GM21786 (cell line): ENCODE results near the gene CRYBG3.

Experiments used
- ATAC-seq: cut with Tn5 transposase; IDR thresholded peaks from one replicate; pipeline ENCODE4 v1.9.1; 2021; ENCODE audit not compliant: unreplicated experiment

Gene CRYBG3

DNA sequence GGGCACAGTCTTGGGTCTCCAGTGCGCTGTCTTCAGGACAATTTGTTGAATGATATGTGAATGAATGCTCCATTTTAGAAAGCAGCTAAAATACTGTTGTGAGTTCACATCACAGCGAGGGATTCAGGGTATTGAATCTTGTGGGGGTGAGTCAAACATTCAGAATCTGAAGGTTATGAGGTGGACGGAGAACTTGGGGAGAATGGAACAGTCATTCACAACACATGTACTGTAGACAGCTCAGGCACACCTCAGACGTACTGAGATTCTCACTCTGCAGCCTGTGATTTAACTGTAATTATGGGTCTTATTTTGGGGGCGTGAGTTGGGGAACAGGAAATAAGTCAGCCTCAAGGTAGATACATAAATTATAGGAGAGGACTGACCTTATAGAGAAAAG lies 13.9 kb downstream of the CRYBG3 start:
- ATAC-seq, result no peak

DNA sequence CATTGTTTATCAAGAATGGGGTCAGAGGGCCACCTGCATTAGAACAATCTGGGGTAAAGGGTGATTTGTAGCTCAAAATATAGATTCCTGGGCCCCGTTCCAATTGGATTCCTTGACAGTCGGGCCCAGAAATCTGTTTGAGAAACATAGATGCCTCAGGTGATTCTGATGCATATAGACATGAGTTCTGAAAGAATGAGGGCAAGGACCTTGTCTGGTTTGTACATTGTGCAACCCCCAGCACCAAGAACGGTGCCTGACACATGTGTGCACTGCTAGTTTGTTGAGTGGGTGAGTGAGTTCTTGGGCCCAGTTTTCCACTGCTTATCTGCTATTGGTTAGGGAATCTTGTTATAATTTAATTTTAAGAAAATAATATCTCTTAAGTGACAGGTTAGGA lies 16.6 kb downstream of the CRYBG3 start:
- ATAC-seq, result no peak

GRCh38 chr3:97839944-97840343 lies 18.1 kb downstream of the CRYBG3 start:
- ATAC-seq, result no peak

GRCh38 chr3:97841304-97841703 lies 19.5 kb downstream of the CRYBG3 start:
- ATAC-seq, result no peak

GRCh38 chr3:97841956-97842355 lies 20.1 kb downstream of the CRYBG3 start:
- ATAC-seq, result no peak

- ATAC-seq, result no peak
These were observed 27.0 kb downstream of the CRYBG3 start for GRCh38 chr3:97848779-97849178.

DNA sequence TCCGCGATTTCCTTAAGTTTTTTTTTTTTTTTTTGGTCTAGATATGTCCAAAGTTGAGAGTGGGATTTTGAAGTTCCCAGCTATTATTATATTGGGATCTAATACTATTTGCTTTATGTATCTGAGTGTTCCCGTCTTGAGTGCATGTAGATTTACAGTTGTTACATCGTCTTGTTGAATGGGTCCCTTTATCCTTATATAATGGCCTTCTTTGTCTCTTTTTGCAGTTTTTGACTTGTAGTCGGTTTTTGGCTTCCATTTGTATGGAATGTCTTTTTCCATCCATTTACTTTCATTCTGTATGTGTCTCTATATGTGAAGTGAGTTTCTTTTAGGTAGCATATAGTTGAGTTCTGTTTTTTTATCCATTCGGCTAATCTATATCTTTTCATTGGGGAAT lies 35.6 kb downstream of the CRYBG3 start:
- no peak for ATAC-seq

DNA sequence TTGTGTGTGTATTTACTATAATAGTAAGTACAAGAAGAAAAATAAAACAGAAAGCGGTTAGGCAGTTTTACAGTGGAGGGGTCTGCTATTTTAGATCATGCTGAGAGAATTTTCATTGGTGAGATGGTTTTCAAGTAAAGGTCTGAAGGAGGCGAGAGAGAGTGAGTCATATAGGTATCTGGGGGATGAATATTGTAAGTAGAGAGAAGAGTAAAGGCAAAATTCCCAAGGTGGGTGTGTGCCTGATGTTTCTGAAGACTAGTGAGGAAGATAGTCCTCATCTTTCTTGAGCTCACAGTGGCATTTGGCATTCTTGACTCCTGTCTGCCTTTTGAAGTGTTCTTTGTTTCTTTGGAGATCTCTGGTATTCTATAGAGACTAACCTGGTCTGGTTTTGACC lies 38.6 kb downstream of the CRYBG3 start:
- no peak for ATAC-seq

- no peak for ATAC-seq
These were observed 40.8 kb downstream of the CRYBG3 start for GRCh38 chr3:97862582-97862981.

DNA sequence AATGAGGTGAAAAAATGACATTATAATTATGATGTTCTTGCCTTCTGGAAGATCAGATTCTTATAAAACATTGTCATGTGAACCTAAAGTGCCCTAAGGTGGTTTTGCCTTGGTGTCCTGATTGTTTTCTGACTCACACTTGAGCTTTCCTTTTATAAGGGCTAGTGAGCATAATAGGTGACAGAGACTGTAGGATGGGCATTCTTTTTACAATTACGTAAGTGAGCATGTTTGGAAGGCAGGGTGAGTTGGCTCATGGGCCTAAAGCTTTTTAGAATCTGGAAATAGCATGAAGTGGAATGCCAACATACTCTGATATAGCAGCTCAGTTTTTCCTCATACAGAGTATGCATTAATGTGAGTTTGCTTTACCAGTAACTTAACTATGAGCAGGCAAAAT lies 41.2 kb downstream of the CRYBG3 start:
- no peak for ATAC-seq

DNA sequence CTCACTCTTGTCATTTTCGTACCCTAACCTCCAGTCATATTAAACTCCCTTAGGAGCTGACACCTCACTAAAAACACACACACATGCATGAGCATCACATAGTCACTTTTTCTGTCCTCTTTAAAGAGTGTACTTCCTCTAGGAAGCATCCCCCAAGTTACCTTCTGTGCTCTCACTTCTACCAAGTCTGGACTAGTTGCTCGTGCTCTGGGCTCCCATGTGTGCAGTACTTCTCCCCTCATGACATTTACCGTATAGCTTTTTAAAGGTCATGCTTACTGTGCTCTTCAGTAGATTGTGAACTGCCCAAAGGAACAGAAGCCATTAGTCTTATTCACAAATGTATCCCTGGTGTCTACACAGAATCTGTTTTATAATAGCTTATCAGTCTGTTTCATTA lies 42.0 kb downstream of the CRYBG3 start:
- no peak for ATAC-seq

GRCh38 chr3:97871186-97871585 lies 49.4 kb downstream of the CRYBG3 start:
- no peak for ATAC-seq

DNA sequence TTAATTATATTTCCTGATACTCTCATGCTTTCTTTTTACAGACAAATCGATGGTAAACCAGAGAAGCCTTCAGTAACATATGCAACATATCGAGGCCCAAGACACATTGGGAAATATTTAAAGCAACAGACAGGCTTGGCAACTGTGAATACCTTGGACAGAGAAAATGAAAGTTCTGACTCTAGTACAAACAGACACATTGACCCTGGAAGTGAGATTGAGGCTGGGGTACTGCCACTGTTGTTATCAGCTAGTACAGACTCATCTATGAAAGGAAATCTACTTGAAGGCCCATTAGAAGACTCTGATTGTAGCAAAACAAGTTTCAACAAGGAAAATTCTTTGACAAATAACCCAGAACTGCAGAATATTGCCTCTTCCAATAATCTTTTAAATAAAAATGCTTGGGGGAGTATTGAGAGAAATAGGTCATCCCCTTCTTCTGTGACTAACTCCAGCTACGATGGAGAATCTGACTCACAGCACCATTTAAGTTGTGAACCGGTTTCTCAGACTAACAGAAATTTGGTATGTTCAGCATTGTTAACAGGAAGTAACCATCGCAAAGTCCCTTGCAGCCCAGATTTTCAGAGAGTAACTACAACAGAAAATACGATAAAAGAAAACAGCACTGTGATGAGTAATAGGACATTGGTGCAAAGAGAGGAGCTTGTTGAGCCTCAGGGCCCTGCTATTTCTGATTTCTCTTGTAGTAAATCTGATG lies 50.2 kb downstream of the CRYBG3 start:
- no peak for ATAC-seq

DNA sequence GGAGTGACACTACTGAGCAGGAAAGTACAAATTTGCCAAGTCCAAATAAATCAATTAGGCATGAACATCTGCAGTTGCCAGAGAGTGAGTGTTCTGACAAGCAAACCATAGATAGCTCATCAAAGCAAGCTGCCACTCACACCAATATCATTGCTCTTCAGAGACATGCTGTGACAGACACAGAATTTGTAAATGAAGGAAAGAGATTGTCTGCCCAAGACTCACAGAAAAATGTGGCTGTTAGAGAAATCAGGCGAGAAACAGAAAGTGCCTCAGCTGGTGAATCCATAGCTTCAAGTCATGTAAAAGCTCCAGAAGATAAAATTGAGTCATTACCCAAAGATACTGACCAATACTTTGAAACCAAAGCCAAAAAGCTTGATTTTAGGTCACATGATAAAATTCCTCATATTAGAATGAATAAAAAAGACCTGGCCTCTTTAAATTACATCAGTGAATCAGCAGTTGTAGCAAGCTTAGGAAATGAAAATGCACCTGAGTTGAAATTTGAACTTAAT lies 50.8 kb downstream of the CRYBG3 start:
- no peak for ATAC-seq

DNA sequence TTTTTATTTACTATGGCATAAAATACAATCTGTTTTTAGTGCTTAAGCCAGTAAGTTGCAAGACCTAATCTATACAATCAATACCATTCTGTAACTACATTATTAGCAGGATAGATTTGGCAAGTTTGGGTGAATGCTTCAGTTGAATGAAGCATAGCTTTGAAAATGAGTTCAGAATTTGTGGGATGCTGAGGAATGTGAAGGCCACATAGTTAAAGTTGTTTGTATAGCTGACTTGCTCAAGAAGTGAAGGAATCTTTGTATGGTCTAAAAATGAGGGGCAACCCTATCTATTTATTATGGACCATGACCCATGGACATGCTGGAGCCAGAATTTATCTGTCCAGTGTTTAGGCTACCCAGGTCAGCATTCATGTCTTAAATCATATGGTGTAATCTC lies 58.5 kb downstream of the CRYBG3 start:
- ATAC-seq, result no peak

DNA sequence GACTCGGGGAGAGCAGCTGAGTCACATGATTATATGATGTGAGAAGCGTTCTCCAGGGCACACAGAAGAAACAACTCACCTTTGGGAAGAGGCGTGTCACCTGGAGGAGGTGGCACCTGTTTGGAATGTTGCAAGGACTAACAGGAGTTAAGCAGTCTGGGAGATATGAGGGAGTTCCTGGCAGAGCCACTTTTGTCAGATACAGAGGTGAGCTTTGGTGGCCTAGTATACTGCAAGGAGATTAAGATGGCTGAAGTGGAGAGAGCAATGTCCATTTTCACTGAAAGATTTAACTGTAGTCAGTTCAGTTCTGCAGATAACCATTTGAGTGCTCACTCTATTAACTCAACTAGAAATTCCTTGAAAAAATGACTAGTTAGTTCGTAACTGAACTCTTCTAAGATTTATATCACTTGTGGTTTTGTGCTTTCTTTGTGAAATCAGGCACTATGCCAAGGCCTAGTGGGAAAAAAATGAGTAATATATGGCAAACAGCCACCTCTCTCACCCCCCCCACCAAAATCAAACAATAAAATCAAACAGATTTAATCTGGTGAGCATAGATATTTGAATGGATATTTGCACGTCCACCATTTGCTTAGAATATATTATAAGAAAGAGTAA lies 61.3 kb downstream of the CRYBG3 start:
- no peak for ATAC-seq

DNA sequence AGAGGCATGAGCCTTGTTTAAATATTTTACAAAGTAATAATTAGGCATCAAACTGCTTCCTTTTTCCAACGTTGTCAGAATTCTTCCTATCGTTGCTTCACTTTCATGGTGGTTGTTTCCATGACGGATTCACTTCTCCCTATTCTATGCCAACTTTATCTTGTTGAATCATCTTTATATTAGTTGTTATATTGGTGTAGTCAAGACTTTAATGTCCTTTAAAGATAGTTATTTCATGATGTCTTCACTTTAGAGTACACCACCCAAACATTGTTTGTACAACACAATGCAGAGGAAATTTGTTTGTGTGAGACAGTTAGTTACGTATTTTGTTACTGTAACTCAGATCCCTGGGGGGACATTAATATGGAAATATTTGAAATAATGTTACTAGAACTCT lies 61.9 kb downstream of the CRYBG3 start:
- no peak for ATAC-seq

DNA sequence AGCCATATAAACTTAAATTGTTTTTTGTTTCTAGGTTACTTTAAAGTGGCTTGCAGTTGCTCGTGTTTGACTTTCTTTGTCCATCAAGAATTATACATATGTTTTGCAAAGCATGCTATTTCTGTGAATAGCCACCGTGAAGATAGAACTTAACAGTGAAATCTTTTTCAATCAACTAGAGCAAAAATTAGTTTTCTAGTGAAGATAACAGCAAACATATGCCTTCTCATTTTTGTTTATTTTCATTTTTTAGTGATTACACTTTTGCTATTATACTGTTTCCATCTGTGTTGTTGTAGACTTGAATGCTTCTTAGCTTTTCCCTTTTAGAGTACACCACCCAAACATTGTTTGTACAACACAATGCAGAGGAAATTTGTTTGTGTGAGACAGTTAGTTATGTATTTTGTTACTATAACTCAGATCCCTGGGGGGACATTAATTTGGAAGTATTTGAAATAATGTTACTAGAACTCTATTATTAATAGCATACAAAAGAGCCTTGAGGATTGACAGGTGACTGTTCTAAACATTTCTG lies 62.8 kb downstream of the CRYBG3 start:
- ATAC-seq, result no peak

DNA sequence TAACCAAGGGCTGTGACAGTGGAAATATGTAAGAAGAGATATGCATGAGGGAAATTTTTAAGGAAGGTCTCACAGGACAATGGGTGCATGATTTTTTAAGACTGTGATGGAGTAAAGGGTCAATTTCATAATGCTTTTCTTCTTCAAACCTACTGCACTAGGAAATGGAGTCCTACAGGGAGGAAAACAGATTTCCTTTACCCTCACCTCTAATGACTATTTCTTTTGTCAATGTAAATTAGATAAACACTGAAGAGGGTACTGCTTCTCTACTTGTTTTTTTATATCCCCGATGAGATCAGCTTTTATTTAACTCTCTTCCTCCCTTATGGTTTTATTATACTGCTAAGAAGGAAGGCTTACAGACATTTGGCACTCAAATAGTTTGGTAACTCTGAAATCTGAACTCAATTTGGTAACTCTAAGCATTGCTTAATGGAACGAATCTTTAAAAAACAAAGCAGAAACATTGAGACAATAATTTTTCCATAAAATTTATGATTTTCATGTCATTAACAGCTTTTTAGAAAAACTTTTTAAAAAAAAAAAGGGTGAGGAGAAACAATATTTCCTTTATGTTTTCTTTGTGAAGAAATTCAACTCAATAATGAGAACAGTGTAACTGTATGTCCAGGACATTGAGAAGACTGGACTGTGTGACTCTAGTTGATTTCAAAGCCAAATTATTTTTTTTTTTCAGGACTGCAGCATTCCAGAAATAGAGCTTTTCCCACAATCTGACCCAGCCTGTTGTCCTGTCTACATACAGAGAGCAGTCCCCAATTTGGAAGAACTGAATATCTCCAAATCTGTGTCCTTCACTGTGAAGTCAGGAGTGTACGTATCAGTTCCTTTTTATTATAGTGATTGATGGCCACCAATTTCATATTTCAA lies 64.4 kb downstream of the CRYBG3 start:
- ATAC-seq, result no peak

- no peak for ATAC-seq
These were observed 68.0 kb downstream of the CRYBG3 start for GRCh38 chr3:97889814-97890213.

DNA sequence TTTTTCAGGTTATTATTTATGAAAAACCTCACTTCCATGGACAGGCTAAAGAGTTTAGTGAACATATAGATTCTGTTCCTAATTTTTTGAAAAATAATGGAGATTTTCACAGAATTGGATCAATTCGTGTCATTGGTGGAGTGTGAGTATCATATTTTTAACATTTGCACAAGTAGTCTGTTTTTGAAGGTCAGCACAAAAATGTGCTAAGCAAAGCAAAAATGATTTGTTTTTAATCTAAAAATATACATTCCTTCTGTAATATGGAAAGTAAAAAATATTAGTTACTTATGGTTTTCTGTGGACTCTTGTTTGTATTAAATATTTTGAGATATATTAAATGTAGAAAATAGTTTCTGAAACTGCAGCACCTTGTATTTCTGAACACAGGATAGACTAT lies 71.0 kb downstream of the CRYBG3 start:
- ATAC-seq, result no peak
